Fibroblast of skin of right biceps (primary cell): ENCODE results near the gene NR1D1.
"Not testable (repeated sequence)": the region's sequence is repeated elsewhere in the genome, so short reads cannot be mapped to it uniquely, and the experiment has no call there.

Source experiments
- DNase-seq: peaks from one replicate; pipeline ENCODE4 v3.0.0-alpha.2; 2013

Gene NR1D1

GRCh38 chr17:40100419-40100668 lies at the start of gene NR1D1:
NR1D1 (minus strand) TSS chr17:40100589; CDS start chr17:40100094, 495 bp downstream.
- no peak for DNase-seq

GRCh38 chr17:40148527-40148926 lies 48.1 kb upstream of the NR1D1 start:
- no peak for DNase-seq

- DNase-seq: no peak
These were observed 45.1 kb upstream of the NR1D1 start for GRCh38 chr17:40145476-40145875.

GRCh38 chr17:40143166-40143565 lies 42.8 kb upstream of the NR1D1 start:
- not testable (repeated sequence) for DNase-seq

- DNase-seq: no peak
These were observed 39.2 kb upstream of the NR1D1 start for GRCh38 chr17:40139566-40140058.

- no peak for DNase-seq
These were observed 35.4 kb upstream of the NR1D1 start for GRCh38 chr17:40135817-40136216.

GRCh38 chr17:40134184-40134583 lies 33.8 kb upstream of the NR1D1 start:
- no peak for DNase-seq

- DNase-seq: no peak
These were observed 30.1 kb upstream of the NR1D1 start for GRCh38 chr17:40130352-40131042.

GRCh38 chr17:40129498-40129897 lies 29.1 kb upstream of the NR1D1 start:
- DNase-seq: no peak

GRCh38 chr17:40124279-40125141 lies 24.1 kb upstream of the NR1D1 start:
- DNase-seq: peak; percentile 36

- DNase-seq: no peak
These were observed 23.4 kb upstream of the NR1D1 start for GRCh38 chr17:40123811-40124114.

GRCh38 chr17:40122999-40123810 lies 22.8 kb upstream of the NR1D1 start:
- DNase-seq: peak; percentile 54

GRCh38 chr17:40122136-40122998 lies 22.0 kb upstream of the NR1D1 start:
- peak; percentile 55 for DNase-seq

GRCh38 chr17:40121181-40122135 lies 21.1 kb upstream of the NR1D1 start, which contains the start of gene MSL1:
MSL1 (plus strand) TSS chr17:40121971; CDS start chr17:40122613, 642 bp downstream.
- DNase-seq: peak; percentile 85

- DNase-seq: no peak
These were observed 14.7 kb upstream of the NR1D1 start for GRCh38 chr17:40115101-40115436.

GRCh38 chr17:40113907-40114245 lies 13.5 kb upstream of the NR1D1 start:
- peak; percentile 79 for DNase-seq

- peak; percentile 97 for DNase-seq
These were observed 12.9 kb upstream of the NR1D1 start for GRCh38 chr17:40113110-40113906.

- no peak for DNase-seq
These were observed 12.3 kb upstream of the NR1D1 start for GRCh38 chr17:40112718-40113109.

GRCh38 chr17:40112191-40112711 lies 11.9 kb upstream of the NR1D1 start:
- no peak for DNase-seq
